Activated T-cell treated with anti-CD3 and anti-CD28 coated beads, Interleukin-2, amount 50 U/mL, for 48 hours (primary cell): Measurements from ENCODE around the gene TWIST2.
A peak's percentile ranks its signal among the peaks of the same experiment; 100 is the strongest.

ENCODE experiments used
- DNase-seq, 2 experiments: peaks; one replicate each; pipeline ENCODE4 v3.0.0-alpha.2; 2020

The TWIST2 gene

DNA sequence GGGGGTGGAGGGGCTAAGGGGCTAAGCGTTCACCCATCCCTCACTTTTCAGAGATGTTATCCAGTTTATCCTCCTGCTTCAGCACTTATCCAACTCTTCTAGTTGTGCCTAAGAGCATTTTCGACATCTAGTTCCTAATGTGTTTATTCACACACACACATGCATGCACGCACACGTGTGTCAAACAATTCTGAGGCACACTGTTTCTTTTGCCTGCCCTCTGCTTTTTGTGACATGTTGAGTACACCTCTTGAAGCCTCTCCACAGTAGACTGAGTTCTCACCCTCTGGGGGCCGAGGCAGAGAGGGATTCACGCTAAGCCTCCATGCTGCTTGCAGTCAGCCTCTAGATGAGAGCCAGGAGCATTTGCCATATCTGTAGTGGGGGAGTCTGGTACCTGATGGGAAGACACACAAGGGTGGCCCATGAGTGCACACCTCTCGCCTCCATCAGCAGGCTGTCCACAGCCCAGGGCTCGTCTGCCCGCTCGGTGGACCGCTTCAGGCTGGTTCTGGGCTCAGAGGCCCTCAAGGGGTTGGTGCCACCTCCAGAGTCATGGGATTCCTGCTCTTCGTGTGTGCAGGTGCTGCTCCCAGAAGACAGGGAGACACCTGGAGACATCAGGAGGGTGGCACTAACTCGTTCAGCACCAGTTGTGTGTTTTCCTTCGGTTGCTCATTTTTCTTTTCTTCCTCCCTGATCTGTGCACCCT, 11.9 kb downstream of the TWIST2 start:
- DNase-seq, result no peak

DNA sequence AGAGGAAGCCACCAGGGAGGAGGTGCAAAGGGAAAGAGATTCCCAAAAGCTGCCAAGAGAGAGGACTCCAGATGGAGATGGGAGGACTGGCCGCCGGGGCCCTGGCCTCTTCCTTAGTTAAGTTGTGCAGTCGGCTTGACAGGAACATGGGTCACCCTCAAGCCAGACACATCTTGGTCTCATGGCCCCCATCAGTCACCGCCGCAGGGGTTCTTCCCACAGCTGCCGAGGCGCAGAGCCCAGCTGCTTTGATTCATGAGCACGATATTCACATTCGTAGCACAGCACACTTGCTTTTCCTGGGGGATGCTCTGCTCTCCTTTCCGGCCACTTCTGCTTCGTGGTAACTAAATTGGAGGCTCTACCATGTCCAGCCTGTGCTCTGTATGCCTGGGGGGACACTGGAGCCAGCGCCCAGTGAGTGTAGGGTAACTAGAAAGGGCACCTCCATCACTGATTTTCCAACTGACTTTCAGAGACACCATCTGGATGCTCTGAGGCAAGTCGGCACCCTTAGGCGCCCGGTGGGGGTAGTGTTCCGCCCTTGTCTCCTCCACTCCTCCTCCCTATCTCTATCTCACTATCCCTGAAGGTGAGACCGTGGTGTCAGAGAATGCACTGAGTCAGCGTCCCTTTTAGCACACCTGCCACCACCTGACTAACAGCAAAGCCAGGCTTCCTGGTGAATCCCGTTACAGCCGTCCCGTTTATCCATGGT, 13.3 kb downstream of the TWIST2 start:
- DNase-seq, result no peak

DNA sequence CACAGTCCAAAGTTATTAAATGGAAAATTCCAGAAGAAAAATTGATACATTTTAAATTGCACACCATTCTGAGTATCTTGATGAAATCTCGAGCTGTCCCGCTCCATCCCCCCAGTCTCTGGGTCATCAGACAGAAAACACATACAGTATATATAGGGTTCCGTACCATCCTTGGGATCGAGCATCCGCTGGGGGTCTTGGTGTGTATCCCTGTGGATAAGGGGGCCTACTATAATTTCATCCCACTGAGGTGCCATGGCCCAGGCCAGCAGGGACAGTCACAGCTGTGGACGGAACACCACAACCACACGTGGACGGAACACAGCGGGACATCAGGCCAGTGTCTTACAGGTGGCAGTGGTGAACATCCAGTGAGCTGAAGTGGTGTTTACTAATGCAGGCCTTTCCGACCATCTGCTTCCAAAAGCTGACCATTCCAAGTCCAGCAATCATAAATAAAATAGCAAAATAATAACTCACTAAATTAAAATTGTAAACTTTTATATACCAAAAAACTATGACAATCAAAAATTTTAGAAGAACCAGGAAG, 14.0 kb downstream of the TWIST2 start:
- no peak for DNase-seq

DNA sequence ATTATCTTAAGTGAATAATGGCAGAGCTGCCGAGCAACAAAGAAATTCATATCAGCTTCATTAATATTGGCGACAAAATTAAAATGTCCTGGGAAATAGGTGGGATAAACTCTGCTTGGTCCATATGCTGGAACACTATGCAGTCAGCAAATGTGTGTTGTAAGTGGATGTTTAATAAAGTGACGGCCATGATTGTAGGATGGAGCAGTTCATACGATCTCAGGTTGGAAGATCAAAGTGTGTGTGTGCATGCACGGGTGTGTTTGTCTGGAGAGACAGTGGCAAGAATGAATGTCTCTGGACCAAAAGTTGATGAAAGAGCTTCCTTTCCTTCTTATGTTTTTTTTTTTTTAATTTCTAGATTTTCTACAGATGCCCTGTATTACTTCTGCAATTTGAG, 14.8 kb downstream of the TWIST2 start:
- no peak for DNase-seq

DNA sequence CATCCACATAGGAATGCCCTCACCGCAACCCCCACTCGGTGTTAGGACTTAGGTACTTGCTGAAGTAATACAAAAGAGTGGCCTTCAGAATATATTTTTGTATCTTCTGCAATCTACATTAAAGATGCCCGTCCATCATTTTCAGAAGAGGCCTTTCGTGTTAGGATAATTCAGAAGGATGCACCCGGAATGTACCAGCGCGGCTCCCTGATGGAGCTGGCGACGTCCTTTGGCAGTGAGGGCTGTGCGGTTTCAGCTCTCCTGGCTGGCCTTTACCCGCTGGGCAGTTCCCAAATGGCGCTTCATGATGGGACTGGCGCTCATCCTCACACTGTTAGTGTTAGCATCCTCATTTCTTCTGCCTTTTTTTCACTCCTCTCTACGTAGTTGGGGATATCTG, 15.3 kb downstream of the TWIST2 start:
- DNase-seq, result no peak

DNA sequence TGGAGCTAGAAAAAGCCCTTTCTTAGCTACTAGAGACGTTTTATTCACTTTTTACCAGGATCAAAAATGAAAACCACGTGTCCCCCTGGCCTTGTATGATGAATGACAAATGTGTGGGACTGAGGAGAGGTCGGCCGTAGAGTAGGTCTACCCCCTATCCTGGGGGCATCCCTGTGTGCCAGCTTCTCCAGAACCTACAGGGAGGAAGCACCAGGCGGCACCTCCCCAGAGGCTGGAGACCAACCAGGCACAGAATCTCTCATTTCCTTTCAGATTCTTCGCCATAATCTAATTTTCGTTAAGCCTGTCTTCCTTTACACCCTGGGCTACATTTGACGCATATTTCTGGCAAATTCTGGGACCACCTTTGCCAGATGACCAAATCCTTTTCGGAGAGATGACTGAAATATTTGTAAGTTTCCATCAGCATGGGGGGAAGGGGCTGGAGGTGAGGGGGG, 15.9 kb downstream of the TWIST2 start:
- DNase-seq, result no peak

DNA sequence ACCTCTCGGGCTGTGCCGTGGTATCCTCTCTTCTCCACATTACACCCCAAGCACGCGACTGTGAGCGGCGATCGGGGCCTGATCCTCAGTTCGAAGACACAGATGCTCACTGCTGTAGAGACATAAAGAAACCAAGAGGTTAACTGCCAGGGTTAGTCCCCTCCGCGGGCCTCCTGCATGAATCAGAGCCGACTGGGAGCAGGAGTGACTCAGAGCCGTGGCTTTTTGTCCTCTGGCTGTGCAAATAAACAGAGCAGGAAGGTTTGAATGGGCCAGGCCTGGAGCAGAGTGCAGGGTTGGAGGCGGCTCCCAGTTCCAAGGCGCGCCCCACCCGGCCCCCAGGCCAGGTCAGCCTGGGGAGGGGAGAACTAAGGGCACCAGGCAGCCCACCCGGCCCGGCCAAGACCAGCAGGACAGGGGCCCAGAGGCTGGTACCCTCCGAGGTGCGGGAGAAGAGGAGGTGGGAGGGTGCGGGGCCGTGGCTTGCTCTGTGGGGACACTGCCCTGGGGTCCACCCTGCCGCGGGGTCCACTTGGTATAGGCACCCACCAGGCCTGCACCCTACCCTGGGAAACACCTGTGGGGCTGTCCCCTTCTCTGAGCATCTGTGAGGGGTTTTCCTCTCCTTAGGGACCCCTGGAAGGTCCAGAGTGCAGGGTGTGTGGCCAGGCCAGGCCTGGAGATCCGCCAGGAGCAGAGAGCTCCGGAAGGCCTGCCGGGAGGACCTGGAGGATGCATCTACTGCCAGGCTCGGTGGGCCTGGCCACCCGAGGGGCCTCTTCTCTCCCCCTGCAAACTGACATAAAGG, 16.5 kb downstream of the TWIST2 start:
- DNase-seq, result peak; percentile 66 to 75

DNA sequence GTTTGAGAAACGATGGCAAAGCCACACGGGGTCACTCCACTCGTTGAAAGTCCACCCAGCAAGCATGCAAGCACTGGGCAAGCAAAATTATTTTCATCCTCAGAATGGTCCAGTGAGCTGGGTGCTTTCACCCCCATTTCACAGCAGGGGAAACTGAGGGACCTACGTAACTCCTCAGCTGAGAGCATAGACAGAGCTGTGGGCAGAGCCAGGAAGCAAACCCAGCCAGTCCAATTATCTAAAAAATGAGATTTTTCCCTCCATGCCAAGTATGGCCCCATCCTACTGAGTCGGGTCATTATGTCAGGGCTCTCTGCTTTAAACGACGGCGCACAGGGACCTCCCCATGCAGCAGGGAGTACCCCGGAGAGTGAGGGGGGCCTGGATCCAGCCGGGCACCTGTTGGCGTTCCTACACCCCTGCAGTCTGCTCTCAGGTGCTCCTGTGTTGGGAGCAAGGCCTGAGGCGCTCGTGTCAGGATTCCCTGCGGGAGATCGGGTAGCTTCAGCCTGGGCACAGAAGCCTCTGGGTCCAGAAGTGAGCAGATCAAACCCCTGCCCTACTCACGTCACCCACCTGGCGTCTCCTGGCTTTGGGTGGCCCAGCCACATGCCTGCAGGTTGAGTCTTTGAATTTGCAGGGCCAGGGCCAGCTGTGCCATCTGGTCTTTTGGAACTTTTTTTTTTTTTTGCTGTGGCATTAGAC, 17.3 kb downstream of the TWIST2 start:
- DNase-seq, result no peak

DNA sequence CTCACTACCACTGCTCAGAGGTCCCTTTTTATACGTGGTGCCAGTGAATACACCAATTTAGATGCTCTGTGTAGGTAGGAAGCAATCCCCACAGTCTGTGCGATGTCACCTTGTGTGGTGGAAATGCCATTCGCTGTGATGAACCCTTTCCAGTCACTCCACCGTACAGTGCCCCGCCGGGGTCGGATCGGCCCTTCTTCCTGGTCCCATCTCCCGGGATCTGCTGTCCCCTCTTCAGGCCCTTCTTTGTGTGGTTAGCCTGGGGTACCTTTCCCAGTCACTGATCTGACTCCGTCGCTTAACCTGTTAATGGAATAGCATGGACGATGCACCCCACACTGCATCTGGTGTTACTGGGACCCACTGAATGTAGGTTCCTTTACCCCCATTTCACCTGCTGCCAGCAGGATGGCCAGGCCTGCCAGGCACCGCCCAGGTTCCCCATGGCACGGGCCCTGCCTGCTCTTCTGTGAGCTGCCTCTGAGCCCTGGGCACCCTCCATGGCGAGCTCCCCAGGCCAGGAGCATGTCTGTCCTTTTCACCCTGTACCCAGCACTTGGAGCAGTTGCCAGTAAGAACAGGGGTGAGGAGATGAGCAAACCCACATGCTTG, 18.0 kb downstream of the TWIST2 start:
- DNase-seq, result no peak

DNA sequence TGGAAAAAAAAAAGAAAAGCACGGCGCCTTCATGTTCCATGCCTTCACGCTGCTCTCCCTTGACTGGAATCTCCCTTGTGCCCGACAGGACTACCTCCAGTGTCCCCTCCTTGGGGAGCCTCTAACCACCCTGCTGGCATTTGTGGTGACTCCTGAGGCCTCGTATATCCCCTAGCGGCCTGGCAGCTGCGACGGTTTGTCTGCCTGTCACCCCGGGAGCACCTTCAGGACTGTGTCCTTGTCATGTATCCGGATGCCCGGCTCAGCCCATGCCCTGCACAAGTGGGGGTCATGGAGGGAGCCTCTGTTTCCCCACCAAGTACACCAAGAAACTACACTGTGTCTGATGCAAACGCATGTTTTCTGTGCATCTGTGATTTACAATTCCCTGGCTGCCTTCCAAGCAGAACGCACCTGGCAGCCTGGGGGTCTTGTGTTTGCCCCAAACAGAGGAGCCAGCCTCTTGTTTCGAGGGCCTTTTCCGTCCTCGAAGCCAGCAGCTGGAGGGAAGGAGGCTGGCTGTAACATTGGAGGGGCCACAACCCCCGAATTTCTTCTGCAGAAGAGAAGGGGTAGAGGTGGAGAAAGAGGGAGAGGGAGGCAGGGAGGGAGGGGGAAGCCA, 18.9 kb downstream of the TWIST2 start:
- DNase-seq, result no peak

DNA sequence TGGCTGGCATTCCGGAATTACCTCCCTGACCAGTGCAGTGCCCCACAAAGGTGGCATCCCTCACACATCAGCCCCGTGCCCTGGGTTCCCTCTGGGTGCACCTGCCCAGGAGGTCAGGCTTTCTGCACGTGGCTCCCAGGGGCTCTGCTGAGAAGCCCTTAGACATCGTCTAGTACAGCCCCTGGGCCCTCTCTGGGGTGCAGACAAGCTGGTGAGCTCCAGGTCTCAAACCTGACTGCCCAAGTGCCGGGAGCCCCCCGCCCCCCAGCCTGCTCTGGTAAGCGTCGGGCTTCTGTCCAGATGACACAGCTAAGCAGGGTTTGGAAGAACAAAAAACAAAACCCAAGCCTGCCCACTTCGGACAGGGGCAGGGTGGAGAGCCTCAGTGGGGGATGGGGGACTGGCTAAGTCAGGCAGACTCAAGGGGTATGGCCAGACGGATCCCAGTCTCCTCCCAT, 20.2 kb downstream of the TWIST2 start:
- no peak for DNase-seq

DNA sequence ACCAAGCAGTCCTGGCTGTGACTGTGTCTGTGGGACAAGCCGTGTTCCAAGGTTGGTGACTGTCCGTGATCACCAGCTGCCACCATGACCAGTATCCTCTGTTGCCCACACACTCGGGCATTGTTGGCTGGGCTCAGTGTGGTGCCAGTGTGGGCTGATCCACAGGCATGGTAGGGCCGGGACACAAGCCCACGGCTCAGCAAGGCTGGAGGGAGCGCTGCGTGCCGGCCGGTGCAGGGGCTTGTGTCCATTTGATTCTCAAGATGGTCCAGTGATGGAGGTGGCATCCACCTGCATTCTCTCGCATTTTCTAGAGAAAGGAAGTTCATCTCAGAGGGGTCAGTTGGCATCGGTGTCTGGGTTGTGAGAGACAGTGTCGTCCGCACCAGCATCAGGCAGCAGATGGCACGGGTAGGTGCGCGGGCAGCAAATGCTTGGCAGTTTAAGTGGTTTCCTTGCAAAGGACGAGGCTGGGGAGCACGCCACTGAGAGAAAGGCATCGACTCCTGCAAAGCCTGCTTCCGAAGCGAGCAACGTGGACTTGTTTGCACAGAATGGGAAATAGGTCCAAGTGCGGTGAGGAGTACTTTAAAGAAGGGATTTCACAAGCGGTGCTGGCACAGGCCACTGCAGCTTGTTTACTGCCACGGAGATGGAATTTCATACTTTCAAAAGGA, 20.9 kb downstream of the TWIST2 start:
- no peak for DNase-seq

DNA sequence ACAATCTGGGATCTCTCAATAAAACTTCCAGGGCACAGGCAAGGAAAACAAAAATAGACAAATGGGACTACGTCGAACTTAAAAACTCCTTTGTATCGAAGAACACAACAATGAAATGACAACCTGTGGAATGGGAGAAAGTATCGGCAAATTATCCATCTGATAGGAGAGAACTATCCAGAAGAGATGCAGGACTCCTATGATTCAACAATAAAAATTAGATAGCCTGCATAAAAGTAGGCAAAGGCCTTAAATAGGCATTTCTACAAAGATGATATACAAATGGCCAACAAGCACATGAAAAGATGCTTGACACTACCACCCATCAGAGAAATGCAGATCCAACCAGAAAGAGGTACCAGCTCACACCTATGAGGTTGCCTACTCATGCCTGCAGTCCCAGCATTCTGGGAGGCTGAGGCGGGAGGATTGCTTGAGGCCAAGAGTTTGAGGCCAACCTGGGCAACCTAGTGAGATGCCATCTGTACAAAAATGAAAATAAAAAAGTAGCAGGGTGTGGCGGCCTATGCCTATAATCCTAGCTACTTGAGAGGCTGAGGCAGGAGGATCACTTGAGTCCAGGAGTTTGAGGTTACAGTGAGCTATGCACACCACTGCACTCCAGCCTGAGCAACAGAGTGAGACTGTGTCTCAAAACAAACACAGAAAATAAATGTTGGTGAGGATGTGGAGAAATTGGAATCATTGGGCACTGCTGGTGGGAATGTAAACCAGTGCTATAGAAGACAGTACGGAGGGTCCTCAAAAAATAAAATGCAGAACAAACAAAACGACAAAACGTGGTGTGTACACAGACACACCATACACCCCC, 21.6 kb downstream of the TWIST2 start:
- DNase-seq, result no peak

DNA sequence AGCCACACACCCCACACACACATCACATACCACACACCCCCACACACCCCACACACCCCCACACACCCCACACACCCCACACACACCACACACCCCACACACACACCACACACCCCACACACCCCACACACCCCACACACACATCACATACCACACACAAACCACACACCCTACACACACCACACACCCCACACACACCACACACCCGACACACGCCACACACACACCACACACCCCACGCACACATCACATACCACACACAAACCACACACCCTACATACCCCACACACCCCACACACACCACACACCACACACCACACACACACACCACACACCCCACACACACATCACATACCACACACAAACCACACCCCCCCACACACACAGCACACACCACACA, 22.4 kb downstream of the TWIST2 start:
- no peak for DNase-seq

DNA sequence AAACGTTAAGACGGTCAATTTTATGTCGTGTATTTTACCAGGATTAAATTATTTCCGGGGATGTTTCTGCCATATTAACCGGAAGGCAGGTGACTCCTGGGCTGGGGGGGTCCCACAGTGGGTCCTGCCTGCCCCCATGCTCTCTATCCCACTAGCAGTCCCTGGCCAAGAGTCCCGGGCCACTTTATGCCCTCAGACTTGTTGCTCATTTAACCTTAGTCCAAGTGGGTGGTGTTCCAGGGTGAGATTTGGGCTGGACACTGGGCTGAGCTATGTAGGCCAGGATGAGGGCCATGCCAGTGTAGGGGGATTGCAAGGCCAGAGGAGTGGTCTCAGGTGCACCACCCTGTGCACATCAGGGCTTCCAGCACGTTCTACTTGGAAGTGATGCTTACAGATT, 24.1 kb downstream of the TWIST2 start:
- DNase-seq, result no peak

DNA sequence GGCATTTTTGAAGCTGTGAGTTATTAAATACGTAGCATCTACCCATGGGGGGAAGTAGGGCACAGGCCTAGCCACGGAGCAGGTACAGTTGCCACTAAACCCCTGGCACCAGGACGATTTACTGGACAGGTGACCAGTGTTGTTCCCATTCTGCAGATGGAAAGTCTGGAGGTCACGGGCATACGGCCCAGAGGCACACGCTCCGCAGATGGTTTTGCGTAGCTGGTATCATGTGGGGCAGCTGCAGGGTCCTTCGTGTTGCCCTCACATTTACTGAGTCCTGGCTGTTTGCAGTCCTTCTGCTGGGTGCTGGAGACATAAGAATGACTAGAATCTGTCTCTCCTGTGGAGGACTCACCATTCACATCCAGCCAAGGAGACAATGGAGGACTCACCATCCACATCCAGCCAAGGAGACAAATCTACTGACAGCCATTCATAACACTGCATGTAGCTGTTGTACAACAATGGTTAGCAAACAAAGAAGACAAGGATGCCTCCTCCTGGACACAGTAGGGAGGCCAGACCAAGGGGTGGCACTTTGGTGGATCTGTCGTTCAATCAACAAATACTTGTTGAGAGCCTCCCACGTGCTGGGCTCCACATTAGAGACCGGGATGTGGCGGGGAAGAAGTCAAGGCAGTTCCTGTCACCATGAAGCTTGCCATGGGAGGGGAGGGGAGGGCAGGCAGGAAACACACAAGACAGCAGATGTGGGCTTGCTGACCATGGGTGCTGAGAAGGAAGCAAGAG, 24.9 kb downstream of the TWIST2 start:
- no peak for DNase-seq

DNA sequence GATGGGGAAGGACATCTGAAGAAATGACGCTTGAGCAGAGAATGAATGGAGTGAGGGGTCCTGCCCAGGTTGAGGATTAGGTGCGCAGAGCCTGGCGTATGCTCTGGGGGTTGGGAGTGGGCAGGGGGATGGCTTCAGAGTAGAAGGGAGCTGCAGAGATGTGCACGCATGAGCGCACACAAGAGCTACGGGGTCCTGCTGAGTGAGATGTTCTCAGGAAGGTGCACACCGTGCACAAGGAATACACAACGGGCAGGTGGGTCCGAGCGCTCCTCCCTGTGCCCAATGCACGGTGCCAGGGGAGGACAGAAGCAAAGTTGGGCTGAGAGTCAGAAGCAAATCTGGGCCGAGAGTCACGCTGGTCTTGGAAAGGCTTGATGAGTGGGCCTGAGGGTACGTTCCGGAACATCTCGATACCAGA, 25.5 kb downstream of the TWIST2 start:
- DNase-seq, result no peak

DNA sequence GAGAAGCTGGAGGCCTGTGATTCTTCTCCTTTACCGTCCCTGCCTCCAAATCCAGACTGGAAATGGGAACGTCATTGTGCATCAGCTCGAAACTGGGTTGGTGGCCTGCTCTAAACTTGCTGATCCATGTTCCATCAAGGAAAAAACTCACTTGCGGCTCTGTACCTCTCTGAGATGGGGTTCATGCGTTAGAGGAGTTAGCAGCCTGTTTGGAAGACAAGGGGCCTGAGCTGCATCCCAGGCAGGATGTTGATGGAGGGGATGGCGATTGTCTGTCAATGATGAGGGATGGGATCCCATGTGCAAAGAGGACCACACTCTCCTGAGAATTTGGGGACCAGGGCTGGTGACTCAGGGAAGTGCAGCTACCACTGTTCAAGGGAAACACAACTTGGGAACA, 26.0 kb downstream of the TWIST2 start:
- no peak for DNase-seq

DNA sequence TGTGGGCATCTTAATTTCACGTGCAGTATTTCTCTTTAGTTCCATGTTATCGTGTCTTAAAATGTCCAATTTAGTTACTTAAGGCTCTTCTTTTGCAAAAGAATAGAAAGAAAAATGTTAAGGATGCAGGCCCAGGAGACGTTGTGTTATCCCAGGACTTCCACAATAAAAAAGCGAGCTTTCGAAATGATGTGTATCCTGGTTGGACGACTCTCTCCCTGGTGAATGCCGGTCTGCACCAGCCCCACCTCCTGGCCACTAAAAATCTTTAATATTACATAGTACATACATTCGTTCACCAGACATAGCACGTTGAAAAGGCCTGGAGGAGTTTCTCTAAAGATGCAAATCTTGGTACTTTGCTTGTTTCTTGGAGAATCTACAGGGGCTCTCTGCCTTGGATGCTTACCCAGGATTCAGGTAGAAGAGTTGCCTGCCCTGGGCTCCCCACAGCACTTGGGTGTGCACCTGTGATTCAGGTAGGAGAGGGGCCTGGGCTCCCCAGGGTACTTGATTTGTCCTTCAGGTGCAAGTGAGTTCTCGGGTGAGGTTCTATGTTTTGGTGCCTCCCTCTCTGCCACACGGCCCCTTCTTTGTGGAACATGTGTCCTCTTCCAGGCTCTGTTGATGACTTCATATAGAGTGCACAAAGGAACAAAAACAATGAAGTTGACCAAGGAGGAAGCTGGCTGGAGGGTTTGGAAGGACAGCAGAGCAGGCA, 26.6 kb downstream of the TWIST2 start:
- no peak for DNase-seq
